ENCODE results near the gene MAGI2. TPM values are rescaled to one million over a fixed set of nuclear protein-coding genes. Genes with fewer than 3 reads are reported as not detected.

Gene MAGI2
- total RNA-seq, 6 experiments from 2014 or later: 1.2 to 4.0 (median 2.4) TPM

- H3K27ac ChIP-seq: no peak overlapping the region
- H3K36me3 ChIP-seq: no peaks in the 10 kb centered on the region
- H3K4me3 ChIP-seq: no peak overlapping the region
- 51% methylated on average over 2 of the region's 3 CpGs for WGBS (ENCODE audit: insufficient coverage, low coverage, low lambda C conversion rate, missing lambda C conversion rate)
- no peaks in the 10 kb centered on the region for H3K4me1 ChIP-seq
- intact Hi-C loops (cut with DNase I): no loop called here
- ATAC-seq (no peak), DNase-seq (no peak)
- no peak for TF ChIP-seq CTCF (IDR thresholded peaks at IDR 0.05)
- TF ChIP-seq POLR2A (IDR thresholded peaks at IDR 0.05): no peak
- H3K27me3 ChIP-seq: no peaks in the 10 kb centered on the region
- H3K9me3 ChIP-seq: no peaks in the 10 kb centered on the region
Measured at GRCh38 chr7:78463039-78463438, 990.4 kb downstream of the MAGI2 start.

GRCh38 chr7:78450706-78451105 is 1002.8 kb downstream of the MAGI2 start:
- Histone ChIP-seq H3K27ac (no peak overlapping the region), H3K4me1 (no peaks in the 10 kb centered on the region), H3K4me3 (no peak overlapping the region), H3K36me3 (no peaks in the 10 kb centered on the region), H3K27me3 (no peaks in the 10 kb centered on the region), H3K9me3 (no peaks in the 10 kb centered on the region)
- intact Hi-C loops (cut with DNase I): no loop called here
- DNase-seq (no peak), ATAC-seq (no peak)
- 67% methylated on average over 6 of the region's 6 CpGs for WGBS (ENCODE audit: insufficient coverage, low coverage, low lambda C conversion rate, missing lambda C conversion rate)
- TF ChIP-seq CTCF (IDR thresholded peaks at IDR 0.05) (no peak), POLR2A (IDR thresholded peaks at IDR 0.05) (no peak)

- Histone ChIP-seq H3K4me3 (no peak overlapping the region), H3K27me3 (no peaks in the 10 kb centered on the region), H3K4me1 (no peaks in the 10 kb centered on the region), H3K36me3 (no peaks in the 10 kb centered on the region), H3K27ac (no peak overlapping the region), H3K9me3 (no peaks in the 10 kb centered on the region)
- intact Hi-C loops (cut with DNase I): no loop called here
- no peak for TF ChIP-seq CTCF (IDR thresholded peaks at IDR 0.05)
- TF ChIP-seq POLR2A (IDR thresholded peaks at IDR 0.05): no peak
- DNase-seq (no peak), ATAC-seq (no peak)
- WGBS (ENCODE audit: insufficient coverage, low coverage, low lambda C conversion rate, missing lambda C conversion rate): 69% methylated on average over 5 of the region's 5 CpGs
Measured at GRCh38 chr7:78448911-78449310, 1004.6 kb downstream of the MAGI2 start.

- Histone ChIP-seq H3K9me3 (no peaks in the 10 kb centered on the region), H3K27me3 (no peaks in the 10 kb centered on the region), H3K36me3 (no peaks in the 10 kb centered on the region), H3K4me3 (no peak overlapping the region), H3K27ac (no peak overlapping the region), H3K4me1 (no peaks in the 10 kb centered on the region)
- WGBS (ENCODE audit: insufficient coverage, low coverage, low lambda C conversion rate, missing lambda C conversion rate): 51% methylated on average over 2 of the region's 2 CpGs
- intact Hi-C loops (cut with DNase I): no loop called here
- no peak for ATAC-seq
- DNase-seq: no peak
- no peak for TF ChIP-seq CTCF (IDR thresholded peaks at IDR 0.05)
- TF ChIP-seq POLR2A (IDR thresholded peaks at IDR 0.05): no peak
Measured at GRCh38 chr7:78444267-78444666, 1009.2 kb downstream of the MAGI2 start.

GRCh38 chr7:78443811-78444210 is 1009.7 kb downstream of the MAGI2 start:
- WGBS (ENCODE audit: insufficient coverage, low coverage, low lambda C conversion rate, missing lambda C conversion rate): 61% methylated on average over 4 of the region's 4 CpGs

More at GRCh38 chr7:78443811-78444210, 1009.7 kb downstream of the MAGI2 start:
- no peak for DNase-seq
- intact Hi-C loops (cut with DNase I): no loop called here
- H3K9me3 ChIP-seq: no peaks in the 10 kb centered on the region
- no peaks in the 10 kb centered on the region for H3K4me1 ChIP-seq
- no peaks in the 10 kb centered on the region for H3K27me3 ChIP-seq
- no peaks in the 10 kb centered on the region for H3K36me3 ChIP-seq
- peak in 1 of 4 donors; percentile 43 for ATAC-seq
- H3K4me3 ChIP-seq: no peak overlapping the region
- TF ChIP-seq CTCF (IDR thresholded peaks at IDR 0.05): no peak
- TF ChIP-seq POLR2A (IDR thresholded peaks at IDR 0.05): no peak
- H3K27ac ChIP-seq: no peak overlapping the region
